HG03565 (cell line): ENCODE results near the gene CHD2.

Experiments
- ATAC-seq: cut with Tn5 transposase; IDR thresholded peaks from one replicate; pipeline ENCODE4 v1.9.1; 2021; ENCODE audit warnings: mild to moderate bottlenecking, moderate library complexity; ENCODE audit not compliant: unreplicated experiment

Gene CHD2

DNA sequence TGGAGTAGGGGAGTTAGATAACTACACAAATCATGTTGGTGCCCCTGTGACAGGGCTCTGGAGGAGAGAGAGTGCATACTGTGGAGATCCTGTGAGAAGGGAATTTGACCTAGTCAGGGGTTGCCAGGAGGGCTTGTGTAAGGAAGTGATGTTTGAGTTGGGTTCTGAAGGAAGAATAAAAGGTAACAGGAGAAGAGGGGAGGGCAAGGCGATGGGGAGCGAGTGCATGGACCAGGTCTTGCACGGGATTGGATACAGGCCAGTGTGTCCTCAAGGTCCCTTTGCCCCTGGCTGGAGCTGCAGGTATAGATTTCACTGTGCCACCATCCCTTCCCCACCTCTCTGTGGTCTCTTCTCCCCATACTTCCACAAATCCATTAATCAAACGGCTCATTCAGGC is 105.0 kb downstream of the CHD2 start:
- no peak for ATAC-seq

DNA sequence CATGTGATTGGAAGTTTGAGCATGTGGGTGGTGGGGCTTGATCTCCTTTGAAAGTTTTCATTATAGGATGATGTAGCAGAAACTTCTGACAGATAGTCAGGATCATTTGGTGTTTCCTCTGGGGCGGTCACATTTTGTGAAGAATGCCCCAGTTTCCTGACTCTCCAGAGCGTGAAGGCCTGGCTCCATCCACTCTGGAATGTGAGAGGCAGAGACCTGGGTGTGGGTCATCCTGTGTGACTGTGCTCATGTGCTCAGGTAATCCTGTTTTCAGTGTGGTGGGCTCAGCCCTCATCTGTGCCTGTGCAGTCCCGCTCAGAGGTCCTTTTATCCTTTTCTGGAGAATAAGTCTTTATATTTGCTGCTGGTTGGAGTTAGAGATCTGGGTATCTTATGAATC is 107.9 kb downstream of the CHD2 start:
- no peak for ATAC-seq

DNA sequence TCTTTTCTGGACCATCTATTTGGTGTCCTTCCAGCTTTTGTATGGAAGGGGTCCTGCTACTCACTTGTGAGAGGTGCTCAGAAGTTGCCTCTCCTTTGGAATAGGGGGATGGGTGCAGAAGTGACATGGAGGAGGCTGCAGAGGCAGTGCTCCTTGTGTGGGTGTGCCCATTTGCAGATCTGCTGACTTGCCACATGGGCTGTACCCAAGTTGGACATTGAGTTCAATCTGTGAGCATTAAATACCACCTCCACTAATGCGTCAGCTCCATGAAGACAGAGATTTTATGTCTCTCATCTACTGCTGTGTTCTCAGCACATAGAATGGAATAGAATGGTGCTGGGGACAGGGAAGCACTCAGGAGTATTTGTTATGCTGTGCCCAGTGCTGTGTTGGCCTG is 112.7 kb downstream of the CHD2 start:
- no peak for ATAC-seq

DNA sequence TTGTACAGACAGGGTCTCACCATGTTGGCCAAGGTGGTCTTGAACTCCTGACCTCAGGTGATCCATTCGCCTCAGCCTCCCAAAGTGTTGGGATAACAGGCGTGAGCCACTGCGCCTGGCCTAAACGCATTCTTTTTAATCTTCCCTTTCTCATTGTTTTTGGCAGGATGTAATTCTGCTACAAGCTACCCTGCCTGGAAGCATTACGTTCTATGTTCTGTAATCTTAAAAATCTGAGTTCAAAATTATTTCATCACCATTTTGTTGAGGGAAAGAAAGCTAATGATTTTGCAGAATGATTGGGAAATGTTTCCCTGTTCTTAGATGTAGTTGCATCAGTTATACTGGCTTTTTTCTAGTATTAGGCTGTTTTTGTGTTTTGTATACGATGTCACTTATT is 117.4 kb downstream of the CHD2 start:
- ATAC-seq: no peak

DNA sequence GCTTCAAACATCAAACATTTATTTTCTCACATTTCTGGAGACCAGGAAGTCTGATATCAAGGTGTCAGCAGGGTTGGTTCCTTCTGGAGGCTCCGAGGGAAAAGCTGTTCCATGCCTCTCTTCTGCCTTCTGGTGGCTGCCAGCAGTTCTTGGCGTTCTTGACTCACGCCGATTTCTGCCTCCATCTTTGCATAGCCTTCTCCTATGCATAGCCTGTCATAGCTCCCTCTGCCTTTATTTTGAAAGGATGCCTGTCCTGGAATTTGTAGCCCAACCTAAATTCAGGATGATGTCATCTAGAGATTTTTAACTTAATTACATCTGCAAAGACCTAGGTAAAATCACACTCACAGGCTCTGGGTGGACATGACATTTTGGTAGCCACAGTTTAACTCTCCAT is 118.5 kb downstream of the CHD2 start:
- ATAC-seq: no peak

DNA sequence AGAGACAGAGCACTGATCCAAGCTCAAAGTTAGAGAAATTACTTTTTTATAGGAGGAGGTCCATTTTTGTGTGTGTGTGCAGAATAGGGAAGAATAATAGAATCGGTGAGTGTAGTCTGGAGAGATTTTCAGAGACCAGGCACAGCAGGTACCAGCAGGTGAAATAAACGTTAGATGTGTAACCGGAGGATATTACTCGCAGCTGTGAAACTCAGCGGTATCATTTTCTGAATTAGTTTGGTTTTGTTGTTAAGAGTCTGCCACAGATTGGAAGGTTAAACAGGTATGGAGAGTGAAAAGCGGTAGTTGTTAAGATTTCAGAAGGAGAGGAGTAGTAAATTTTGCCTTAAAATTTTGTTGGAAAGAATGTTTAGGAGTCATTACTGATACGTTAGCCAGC is 119.0 kb downstream of the CHD2 start:
- no peak for ATAC-seq

DNA sequence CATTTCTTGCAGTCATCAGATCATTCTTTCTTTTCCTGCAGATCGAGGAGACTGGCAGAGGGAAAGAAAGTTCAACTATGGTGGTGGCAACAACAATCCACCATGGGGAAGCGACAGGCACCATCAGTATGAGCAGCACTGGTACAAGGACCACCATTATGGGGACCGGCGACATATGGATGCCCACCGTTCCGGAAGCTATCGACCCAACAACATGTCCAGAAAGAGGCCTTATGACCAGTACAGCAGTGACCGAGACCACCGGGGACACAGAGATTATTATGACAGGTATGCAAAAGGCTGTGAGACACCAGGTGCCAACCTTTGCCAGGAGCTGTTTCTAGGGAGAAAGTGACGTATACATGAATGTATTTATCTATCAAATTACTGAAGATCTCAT is 119.8 kb downstream of the CHD2 start:
- ATAC-seq: no peak

DNA sequence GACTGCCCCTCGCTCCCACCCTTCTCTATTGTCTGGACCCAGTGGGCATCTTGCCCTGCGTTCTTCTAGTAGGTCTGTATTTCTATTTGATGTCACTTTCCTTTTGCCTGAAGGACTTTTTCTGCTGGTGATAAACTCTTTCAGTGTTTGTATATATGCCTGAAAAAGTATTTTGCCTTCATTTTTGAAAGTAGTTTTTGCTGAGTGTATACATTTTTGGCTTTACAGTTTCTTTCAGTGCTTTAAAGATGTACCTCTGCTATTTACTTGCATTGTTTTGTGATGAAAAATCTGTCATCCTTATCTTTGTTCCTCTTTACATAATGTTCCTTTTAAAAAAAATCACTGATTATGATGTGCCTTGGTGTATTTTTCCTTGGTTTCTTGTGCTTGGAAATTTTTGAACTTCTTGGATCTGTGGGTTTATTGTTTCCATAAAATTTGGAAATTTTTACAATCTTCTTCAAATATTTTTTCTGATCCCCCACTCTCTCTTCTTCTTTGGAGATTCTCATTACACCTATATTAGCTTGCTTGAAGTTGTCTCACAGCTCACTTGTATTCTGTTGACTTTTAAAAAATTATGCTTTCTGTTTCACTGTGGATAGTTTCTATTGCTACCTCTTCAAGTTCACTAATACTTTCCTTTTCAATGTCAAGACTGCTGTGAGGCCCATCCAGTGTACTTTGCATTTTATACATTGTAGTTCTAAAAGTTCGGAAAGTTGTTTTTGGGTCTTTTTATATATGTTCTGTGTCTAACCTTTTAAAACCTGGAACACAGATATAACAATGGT is 121.0 kb downstream of the CHD2 start:
- ATAC-seq: peak; percentile 81

DNA sequence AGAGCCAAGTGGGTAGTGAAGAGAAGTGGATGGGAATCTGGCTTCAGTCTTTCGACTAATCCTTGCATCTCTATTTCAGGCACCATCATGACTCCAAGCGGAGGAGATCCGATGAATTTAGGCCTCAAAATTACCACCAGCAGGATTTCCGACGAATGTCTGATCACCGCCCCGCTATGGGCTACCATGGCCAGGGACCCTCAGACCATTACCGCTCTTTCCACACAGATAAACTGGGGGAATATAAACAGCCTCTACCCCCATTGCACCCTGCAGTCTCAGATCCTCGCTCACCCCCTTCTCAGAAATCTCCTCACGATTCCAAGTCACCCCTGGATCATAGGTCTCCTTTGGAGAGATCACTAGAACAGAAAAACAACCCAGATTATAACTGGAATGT is 124.2 kb downstream of the CHD2 start:
- no peak for ATAC-seq

DNA sequence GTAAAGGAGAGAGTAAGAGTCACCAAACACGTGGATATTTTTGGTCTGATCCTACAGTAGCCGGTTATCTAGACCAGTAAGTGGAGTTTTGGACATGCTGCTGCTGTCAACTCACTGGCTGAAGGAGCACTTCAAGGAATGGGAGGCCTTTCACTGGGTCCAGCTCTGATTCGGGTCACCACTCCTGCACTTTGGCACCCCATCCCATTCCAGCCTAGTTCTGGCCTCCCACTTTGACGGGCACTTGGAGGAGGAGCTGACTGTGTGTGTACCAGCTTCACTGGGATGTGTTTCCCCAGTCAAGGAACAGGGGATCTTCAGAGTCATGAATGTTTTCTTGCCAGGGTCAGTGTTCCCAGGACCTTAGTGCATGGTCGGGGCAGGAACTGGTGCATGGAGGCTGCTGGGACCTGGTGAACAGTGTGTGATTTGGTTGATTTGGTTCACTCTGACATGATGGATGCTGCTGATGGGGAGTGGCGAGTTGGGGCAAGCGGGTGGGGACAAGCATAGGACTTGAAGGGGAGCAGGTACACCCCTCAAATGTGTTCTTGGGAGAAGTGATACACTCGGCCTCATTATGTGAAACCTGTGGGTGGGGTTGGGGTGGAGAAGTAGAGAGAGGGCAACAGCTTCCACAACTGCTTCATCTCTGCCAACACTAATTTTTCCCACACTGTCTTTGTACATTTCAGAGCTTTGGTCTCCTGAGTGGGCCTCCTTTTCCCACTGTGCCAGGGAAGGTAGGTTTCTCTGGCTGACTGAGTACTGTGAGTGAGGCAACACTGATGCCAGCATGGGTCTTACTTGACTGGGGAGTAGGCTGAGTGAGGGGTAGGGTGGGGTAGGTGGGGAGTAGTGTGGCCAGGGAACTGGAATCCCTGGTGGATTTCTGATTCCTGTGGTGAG is 124.8 kb downstream of the CHD2 start:
- no peak for ATAC-seq

DNA sequence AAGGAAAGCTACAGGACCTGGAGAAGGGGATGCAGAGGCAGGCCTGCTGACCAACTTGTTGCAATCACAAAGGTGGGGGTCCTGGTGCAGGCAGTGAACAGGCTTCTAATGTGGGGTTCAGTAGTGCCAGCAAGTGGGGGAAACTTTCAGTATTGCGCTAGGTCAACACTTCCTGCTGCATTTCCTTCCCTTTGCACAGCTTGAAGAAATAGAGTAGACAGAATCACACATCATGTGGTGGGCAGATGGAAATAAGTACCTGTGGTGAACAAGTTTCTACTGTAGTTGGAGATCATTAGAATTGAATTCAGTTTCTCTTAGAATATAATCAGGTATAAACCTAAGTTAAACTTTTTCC is 125.5 kb downstream of the CHD2 start:
- no peak for ATAC-seq

DNA sequence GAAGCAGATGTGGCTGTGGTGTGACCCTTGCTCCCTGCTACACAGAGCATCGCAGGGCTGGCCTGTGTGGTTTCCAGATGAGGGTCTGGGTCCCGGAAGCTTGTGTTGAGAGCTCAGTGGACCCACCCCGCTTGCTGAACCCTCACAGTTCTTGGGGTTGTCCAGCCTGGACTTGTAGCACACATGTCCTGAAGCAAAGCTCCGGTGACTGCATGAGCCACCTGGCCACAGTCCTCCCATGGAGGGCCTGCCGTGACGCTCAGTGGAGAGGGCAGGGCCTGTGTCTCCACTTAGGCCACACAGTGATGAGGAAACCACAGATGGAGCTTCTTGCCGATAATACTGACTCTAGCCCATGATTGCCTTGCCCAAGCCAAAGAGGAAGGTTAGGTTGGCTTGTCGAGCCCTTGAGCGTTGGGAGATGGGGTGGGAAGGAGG is 126.3 kb downstream of the CHD2 start:
- ATAC-seq: no peak

DNA sequence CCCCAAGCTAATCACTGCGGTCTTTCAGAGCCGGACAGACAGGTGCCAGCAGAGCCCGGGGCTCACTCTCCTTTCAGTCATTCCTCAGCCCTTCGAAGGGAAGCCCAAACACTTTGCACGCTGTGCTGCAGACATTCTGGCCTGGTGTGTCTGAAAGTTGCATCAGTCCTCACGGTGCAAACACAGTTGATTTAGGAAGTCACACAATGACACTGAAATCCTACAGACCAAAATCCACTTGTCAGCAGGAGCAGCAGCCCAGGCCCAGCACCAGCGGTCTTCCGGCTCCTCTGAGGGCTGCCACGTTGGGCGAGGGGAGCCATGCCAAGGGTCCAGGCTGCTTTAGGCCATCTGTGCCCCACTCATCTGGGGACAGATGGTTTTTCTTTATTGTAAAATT is 127.3 kb downstream of the CHD2 start:
- no peak for ATAC-seq

DNA sequence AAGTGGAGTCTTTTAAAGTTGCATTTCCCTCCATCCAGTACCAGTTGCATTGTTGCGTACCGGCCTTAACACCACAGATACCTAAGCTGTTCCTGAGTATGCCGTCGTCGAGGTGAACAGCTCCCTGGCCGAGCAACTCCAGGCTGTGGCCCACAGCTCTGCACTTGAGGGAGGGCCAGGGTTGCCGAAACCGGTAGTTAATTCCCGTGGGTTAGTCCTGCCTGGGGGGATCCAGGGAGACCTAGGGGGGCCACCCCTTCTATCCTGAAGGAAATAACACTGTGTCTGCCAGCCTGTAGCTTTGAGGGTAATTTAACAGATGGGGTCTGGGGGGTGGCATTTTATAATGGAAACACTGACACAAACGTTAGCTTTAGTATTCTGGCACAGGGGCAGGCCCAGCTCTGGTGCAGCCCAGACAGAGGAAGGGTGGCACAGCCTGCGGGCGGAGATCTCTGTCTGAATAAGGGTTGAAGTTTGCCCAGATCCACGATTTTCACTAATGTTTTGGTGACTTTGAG is 128.0 kb downstream of the CHD2 start:
- no peak for ATAC-seq

DNA sequence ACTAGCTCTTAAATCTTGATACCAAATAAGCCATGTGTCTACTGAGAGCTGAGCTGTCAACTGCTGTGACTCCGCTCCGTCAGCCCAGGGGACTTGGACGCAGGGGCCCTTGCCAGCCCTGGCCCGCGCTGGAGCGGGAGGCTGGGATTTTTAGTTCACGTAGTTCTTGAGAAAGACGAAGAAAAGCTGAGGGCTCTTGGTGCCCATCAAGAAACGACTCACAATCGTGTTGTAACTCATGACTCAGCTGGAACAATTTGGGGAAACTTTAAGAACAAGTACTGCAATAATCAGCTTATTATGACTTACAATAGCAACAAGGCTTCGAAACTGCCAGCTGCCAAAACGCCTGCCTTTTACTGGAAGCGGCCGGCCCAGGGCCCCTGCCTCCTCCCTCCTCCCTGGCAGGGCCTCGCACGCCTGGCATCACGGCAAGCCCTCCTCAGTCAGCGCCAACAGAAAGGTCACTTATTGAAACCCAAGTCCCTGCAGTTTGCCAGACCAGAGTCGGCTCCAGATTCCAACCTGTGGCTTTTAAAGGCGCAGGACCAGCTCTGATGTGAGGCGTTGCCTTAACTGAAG is 128.6 kb downstream of the CHD2 start:
- no peak for ATAC-seq

DNA sequence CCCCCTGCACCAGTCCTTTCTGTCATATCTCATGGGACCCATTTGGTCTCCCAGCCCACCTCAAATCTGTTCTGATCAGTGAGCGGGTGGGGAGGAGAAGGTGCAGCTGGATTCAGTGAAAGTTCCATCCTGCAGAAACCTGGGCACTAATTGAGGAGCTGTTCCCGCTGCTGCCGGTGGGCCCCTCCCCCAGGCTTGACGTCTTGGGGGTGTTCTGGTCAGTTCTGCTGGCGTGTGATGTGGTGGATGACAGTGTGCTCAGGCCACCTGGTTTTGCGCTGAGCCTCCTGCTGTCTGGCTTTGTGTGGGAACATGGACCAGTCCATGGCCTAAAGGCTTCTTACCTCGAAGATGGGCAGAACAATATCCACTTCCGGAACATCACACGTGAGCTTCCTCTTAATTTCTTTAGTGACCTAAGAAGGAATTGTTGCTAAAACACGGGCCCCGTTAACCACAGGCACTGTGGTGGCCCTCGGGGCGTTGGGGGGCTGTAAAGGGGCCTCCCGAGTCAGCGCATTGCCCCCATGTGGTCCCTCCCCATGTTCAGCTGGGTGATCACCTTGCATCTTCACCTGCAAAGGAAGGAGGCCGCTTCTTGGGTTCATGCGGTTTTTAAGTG is 129.2 kb downstream of the CHD2 start:
- ATAC-seq: no peak

DNA sequence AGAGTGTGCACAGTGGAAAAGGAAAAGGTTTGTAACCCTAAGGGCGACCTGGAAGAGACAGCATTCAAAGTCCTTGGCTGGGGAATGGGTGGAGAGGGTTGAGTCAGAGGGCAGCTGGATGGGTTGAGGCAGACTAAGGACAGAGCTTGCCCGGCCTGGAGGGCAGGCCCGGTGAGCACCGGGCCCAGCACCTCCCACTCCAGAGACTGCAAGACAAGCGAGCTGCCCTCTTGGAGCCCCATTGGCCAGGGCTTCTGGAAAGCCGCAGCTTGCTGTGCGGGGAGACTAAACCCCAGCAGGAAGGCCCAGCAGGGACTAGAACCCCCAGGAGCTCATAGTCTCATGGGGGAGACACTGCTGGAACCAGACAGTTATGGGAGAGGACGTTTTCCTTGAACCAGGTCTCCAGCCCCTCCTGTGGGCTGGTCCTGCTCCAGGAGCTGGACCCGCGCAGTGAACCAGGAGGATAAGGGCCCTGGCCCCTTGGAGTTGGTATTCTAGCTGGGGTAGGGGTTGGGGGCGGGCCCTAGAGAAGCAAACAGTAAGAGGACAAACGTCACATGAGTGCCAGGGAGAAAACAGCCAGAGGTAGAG is 129.8 kb downstream of the CHD2 start:
- no peak for ATAC-seq

DNA sequence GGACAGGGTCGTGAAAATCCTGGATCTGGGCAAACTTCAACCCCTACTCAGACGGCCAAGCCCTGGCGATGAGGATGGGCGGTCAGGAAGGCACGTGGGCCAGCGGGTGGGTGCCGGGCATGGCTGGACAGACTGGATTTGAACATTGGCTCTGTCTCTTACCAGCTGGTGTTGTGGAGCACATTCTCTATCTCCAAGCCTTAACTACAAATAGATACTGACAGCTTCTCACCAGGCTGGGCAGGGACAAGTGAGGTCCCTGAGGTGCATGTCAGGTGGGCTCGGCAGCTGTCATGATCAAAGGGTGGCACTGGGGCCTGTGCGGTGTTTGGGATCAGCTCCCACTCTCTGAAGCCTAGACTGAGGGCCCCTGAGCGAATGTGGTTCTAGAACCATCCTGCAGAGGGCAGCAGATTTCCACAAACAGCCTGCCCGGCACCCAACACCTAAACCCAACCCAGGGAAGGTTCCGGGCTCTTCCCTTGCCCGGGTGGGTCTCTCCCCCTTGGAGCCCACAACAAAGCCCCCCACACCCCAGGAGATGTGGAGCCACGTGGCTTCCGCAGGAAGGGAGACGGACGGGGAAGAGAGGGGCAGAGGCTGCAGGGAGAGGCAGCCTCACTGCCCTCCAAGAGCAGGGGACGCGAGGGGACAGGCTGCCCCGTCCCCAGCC is 130.4 kb downstream of the CHD2 start:
- peak; percentile 75 for ATAC-seq

DNA sequence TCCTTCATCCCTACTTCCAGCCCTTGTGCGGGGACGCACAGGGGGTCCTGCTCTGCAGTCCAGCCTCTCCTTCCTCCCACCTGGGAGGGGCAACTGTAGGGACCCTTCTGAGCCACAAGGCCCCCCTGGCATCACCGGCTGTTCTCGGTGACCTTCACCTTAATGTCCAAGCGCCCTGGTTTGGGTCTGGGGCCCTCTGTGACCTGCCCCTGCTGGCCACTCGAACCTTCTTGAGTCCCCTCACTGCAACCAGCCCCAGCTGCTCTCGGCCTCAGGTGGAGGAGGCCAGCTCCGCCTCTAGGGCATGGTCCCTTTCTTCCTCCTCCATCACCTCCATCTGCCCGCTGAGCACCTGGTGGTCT is 131.0 kb downstream of the CHD2 start:
- no peak for ATAC-seq
